Tibial nerve (tissue), 4 donors: ENCODE data around the gene HLA-DPA1. TPM values are rescaled to one million over a fixed set of nuclear protein-coding genes. Genes with fewer than 3 reads are reported as not detected.
"Not testable (repeated sequence)": the region's sequence is repeated elsewhere in the genome, so short reads cannot be mapped to it uniquely, and the experiment has no call there.

Experiments
- DNase-seq, 2 donors: peaks; one replicate each; pipeline ENCODE4 v3.0.0-alpha.2; 2019; ENCODE audit warnings: low spot score in 2 of 2
- H3K27ac ChIP-seq, 4 donors: fragments of 200-600 bp; sonication (generic) in 3 of 4; one replicate each; pipeline ENCODE4 v1.5.1; 2017 to 2019; ENCODE audit warnings: mild to moderate bottlenecking in 1 of 4
- H3K27me3 ChIP-seq, 2 donors: fragments of 200-600 bp; sonication (generic) in 1 of 2; one replicate each; pipeline versions ENCODE4 v1.5.1 to v1.6.0; 2017 to 2019
- H3K36me3 ChIP-seq, 3 donors: fragments of 200-600 bp; sonication (generic); one replicate each; pipeline ENCODE4 v1.5.1; 2018 to 2019
- H3K4me1 ChIP-seq, 4 donors: fragments of 200-600 bp; sonication (generic) in 3 of 4; one replicate each; pipeline ENCODE4 v1.5.1; 2017 to 2019
- H3K4me3 ChIP-seq, 4 donors: fragments of 200-600 bp; sonication (generic) in 3 of 4; one replicate each; pipeline ENCODE4 v1.5.1; 2017 to 2019; ENCODE audit warnings: mild to moderate bottlenecking in 1 of 4, moderate library complexity in 1 of 4
- H3K9me3 ChIP-seq, 4 donors: fragments of 200-600 bp; sonication (generic) in 3 of 4; one replicate each; pipeline ENCODE4 v1.5.1; 2017 to 2019
- CTCF ChIP-seq, 5 experiments: fragments of 200-600 bp in 3 of 5; fragments of 450-650 bp in 2 of 5; sonication (generic) in 3 of 5; IDR thresholded peaks; one replicate each; pipeline ENCODE4 v1.5.1; 2016 to 2019; ENCODE audit warnings: antibody characterized with exemption in 5 of 5, mild to moderate bottlenecking in 3 of 5, moderate library complexity in 2 of 5
- EP300 ChIP-seq, 2 donors: sonication (generic); formaldehyde crosslinking; IDR thresholded peaks; one replicate each; pipeline ENCODE4 v1.6.1; 2017; ENCODE audit warnings: antibody characterized with exemption in 2 of 2, mild to moderate bottlenecking in 1 of 2
- POLR2A ChIP-seq, 2 donors: fragments of 450-650 bp; IDR thresholded peaks; one replicate each; pipeline ENCODE4 v1.6.1; 2017; ENCODE audit warnings: antibody characterized with exemption in 2 of 2, mild to moderate bottlenecking in 2 of 2, moderate library complexity in 2 of 2
- WGBS, 2 donors: methylation state at CpG; one replicate each; pipeline ENCODE4 v1.1.5; 2018; 5-methylcytosine and 5-hydroxymethylcytosine counted together
- total RNA-seq, 4 donors: library from RNA; depleted of rRNA; stranded (reverse); fragments of >200 nt; gene quantifications; one replicate each; pipeline ENCODE4 v1.1.0, GENCODE V29; 2016

Gene HLA-DPA1
- total RNA-seq, 4 donors from 2014 or later = 39.8 to 179 (median 109) TPM

GRCh38 chr6:33065312-33065711, 8.1 kb downstream of the HLA-DPA1 start:
- Histone ChIP-seq H3K27me3 (no peaks in the 10 kb centered on the region), H3K4me3 (no peak overlapping the region), H3K9me3 (no peaks in the 10 kb centered on the region), H3K36me3 (peaks cover 0 to 16% (median 10%) of the 10 kb centered on the region in 3 donors), H3K4me1 (no peaks in the 10 kb centered on the region), H3K27ac (no peak overlapping the region)
- no peak for DNase-seq
- TF ChIP-seq EP300 (IDR thresholded peaks at IDR 0.05) = no peak
- no peak for TF ChIP-seq POLR2A (IDR thresholded peaks at IDR 0.05)
- no peak for TF ChIP-seq CTCF (IDR thresholded peaks at IDR 0.05)
- 93% methylated on average over 4 of the region's 4 CpGs for WGBS, 2 donors

- DNase-seq = no peak
- Histone ChIP-seq H3K27me3 (no peaks in the 10 kb centered on the region), H3K4me3 (no peak overlapping the region), H3K9me3 (no peaks in the 10 kb centered on the region), H3K4me1 (no peaks in the 10 kb centered on the region), H3K27ac (no peak overlapping the region), H3K36me3 (peaks cover 0 to 16% (median 10%) of the 10 kb centered on the region in 3 donors)
- TF ChIP-seq POLR2A (IDR thresholded peaks at IDR 0.05) = no peak
- no peak for TF ChIP-seq CTCF (IDR thresholded peaks at IDR 0.05)
- no peak for TF ChIP-seq EP300 (IDR thresholded peaks at IDR 0.05)
- 67 to 73% methylated on average over 4 of the region's 4 CpGs for WGBS, 2 donors
Observed at GRCh38 chr6:33064723-33065122, 8.7 kb downstream of the HLA-DPA1 start.

- 75 to 76% methylated on average over 5 of the region's 5 CpGs for WGBS, 2 donors
- not testable (repeated sequence) for H3K4me3 ChIP-seq, H3K27me3 ChIP-seq, H3K9me3 ChIP-seq, H3K4me1 ChIP-seq, H3K27ac ChIP-seq, DNase-seq, H3K36me3 ChIP-seq
Observed at GRCh38 chr6:33063435-33063834, 10.0 kb downstream of the HLA-DPA1 start.

- H3K36me3 ChIP-seq = peaks cover 0 to 2% (median 0%) of the 10 kb centered on the region in 3 donors
- no peak overlapping the region for H3K4me3 ChIP-seq
- 83 to 86% methylated on average over 2 of the region's 2 CpGs for WGBS, 2 donors
- DNase-seq = no peak
- no peaks in the 10 kb centered on the region for H3K27me3 ChIP-seq
- H3K4me1 ChIP-seq = no peaks in the 10 kb centered on the region
- H3K27ac ChIP-seq = no peak overlapping the region
- H3K9me3 ChIP-seq = no peaks in the 10 kb centered on the region
- no peak for TF ChIP-seq CTCF (IDR thresholded peaks at IDR 0.05)
- no peak for TF ChIP-seq POLR2A (IDR thresholded peaks at IDR 0.05)
- TF ChIP-seq EP300 (IDR thresholded peaks at IDR 0.05) = no peak
Observed at GRCh38 chr6:33061987-33062386, 11.5 kb downstream of the HLA-DPA1 start.

GRCh38 chr6:33057222-33058150, 16.0 kb downstream of the HLA-DPA1 start:
- H3K36me3 ChIP-seq = no peaks in the 10 kb centered on the region
- no peak overlapping the region for H3K4me3 ChIP-seq
- H3K27ac ChIP-seq = no peak overlapping the region
- no peaks in the 10 kb centered on the region for H3K27me3 ChIP-seq
- H3K9me3 ChIP-seq = no peaks in the 10 kb centered on the region
- H3K4me1 ChIP-seq = no peaks in the 10 kb centered on the region
- TF ChIP-seq CTCF (IDR thresholded peaks at IDR 0.05) (no peak), EP300 (IDR thresholded peaks at IDR 0.05) (no peak), POLR2A (IDR thresholded peaks at IDR 0.05) (no peak)
- WGBS, 2 donors = 66 to 67% methylated on average over 6 of the region's 6 CpGs
- DNase-seq = no peak
